Skeletal muscle satellite cell (primary cell): ENCODE measurements around the gene PIK3R4.

ENCODE experiments used
- H3K27me3 ChIP-seq: 2 replicates; pipeline ENCODE4 v1.7.0; 2013; ENCODE audit warnings: low read length; ENCODE audit not compliant: control insufficient read depth, insufficient read depth
- H3K36me3 ChIP-seq: 2 replicates; pipeline ENCODE4 v1.7.0; 2013; ENCODE audit warnings: mild to moderate bottlenecking, control low read depth, low read length; ENCODE audit not compliant: insufficient read depth
- H3K4me1 ChIP-seq: 2 replicates; pipeline ENCODE4 v1.7.0; 2013; ENCODE audit warnings: low read length; ENCODE audit not compliant: control insufficient read depth, insufficient read depth
- H3K4me2 ChIP-seq: 2 replicates; pipeline ENCODE4 v1.7.0; 2013; ENCODE audit warnings: mild to moderate bottlenecking, low read length
- H3K4me3 ChIP-seq: 2 replicates; pipeline ENCODE4 v1.7.0; 2013; ENCODE audit warnings: low read length
- H3K9ac ChIP-seq: 2 replicates; pipeline ENCODE4 v1.7.0; 2013; ENCODE audit warnings: mild to moderate bottlenecking, low read depth, low read length, moderate library complexity
- H3K9me3 ChIP-seq: replicated peaks from 2 replicates; pipeline ENCODE4 v1.7.0; 2013; ENCODE audit warnings: mild to moderate bottlenecking, control low read depth, low read length

Gene PIK3R4

GRCh38 chr3:130656627-130657026 lies 90.0 kb downstream of the PIK3R4 start:
- Histone ChIP-seq H3K36me3 (no peaks in the 10 kb centered on the region), H3K4me1 (peaks cover 10% of the 10 kb centered on the region), H3K4me2 (no peak overlapping the region), H3K9me3 (no peaks in the 10 kb centered on the region), H3K4me3 (no peak overlapping the region), H3K27me3 (no peaks in the 10 kb centered on the region), H3K9ac (no peak overlapping the region)

- H3K9me3 ChIP-seq: no peaks in the 10 kb centered on the region
- peaks cover 10% of the 10 kb centered on the region for H3K4me1 ChIP-seq
- no peak overlapping the region for H3K4me2 ChIP-seq
- no peak overlapping the region for H3K9ac ChIP-seq
- H3K36me3 ChIP-seq: no peaks in the 10 kb centered on the region
- H3K4me3 ChIP-seq: no peak overlapping the region
- H3K27me3 ChIP-seq: no peaks in the 10 kb centered on the region
Measured at GRCh38 chr3:130654921-130655320, 91.7 kb downstream of the PIK3R4 start.

DNA sequence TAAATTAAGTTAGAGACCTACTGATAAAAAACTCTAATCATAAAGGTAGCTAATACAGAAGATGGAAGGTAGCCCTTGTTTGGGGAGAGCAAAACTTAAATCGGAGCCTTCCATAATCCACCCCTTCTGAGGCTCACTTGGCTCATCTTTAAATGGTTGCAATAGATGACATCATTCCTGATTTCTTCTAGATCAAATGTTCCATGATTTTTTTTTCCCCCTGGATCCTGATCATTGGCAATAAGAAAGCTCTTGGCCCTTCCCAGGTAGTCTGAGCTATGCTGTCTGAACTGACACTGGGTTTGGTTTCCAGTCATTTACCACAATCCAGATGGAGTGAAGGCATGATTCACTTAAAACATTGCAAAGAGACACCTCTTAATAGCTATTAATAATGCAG lies 92.5 kb downstream of the PIK3R4 start:
- Histone ChIP-seq H3K9me3 (no peaks in the 10 kb centered on the region), H3K4me3 (no peak overlapping the region)

DNA sequence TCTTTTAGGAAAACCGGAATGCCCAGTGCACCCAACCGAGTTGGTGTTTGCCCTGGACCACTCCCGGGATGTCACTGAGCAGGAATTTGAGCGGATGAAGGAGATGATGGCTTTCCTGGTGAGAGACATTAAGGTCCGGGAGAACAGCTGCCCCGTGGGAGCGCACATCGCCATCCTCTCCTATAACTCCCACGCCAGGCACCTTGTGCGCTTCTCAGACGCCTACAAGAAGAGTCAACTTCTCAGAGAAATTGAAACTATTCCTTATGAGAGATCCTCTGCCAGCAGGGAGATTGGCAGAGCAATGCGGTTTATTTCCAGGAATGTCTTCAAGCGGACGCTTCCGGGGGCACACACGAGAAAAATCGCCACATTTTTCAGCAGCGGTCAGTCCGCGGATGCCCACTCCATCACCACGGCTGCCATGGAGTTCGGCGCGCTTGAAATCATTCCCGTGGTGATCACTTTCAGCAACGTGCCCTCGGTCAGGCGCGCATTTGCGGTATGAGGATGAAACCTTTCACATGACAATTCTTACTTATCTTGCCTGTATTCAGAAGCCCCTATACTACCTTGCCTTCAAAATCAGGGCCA lies 97.5 kb downstream of the PIK3R4 start:
- Histone ChIP-seq H3K4me2 (no peak overlapping the region), H3K27me3 (no peaks in the 10 kb centered on the region), H3K9ac (no peak overlapping the region), H3K9me3 (no peaks in the 10 kb centered on the region), H3K4me1 (no peaks in the 10 kb centered on the region), H3K36me3 (no peaks in the 10 kb centered on the region), H3K4me3 (no peak overlapping the region)

More for the DNA sequence above, 92.5 kb downstream of the PIK3R4 start:
- Histone ChIP-seq H3K9ac (no peak overlapping the region), H3K27me3 (no peaks in the 10 kb centered on the region), H3K4me2 (no peak overlapping the region), H3K4me1 (peaks cover 9% of the 10 kb centered on the region), H3K36me3 (no peaks in the 10 kb centered on the region)

DNA sequence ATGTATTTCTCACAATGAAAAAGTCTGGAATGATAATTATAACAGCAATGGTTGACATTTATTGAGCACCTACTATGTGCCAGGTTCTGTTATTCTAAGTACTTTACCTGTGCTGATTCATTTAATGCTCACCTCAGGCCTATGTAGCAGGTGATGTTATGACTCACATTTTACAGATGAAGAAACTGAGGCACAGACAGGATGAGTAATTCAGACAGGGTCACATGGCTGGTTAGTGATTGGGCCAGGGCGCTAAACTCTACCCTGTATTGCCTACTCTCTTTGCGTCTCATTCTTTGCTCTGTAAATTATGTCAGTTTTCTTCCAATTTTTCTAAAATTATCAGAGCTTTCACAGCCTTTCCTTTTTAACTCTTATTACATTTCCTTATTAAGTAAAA lies 98.3 kb downstream of the PIK3R4 start:
- Histone ChIP-seq H3K36me3 (no peaks in the 10 kb centered on the region), H3K4me2 (no peak overlapping the region), H3K9ac (no peak overlapping the region), H3K9me3 (no peaks in the 10 kb centered on the region), H3K4me1 (no peaks in the 10 kb centered on the region), H3K27me3 (no peaks in the 10 kb centered on the region), H3K4me3 (no peak overlapping the region)

GRCh38 chr3:130645261-130645660 lies 101.4 kb downstream of the PIK3R4 start:
- no peaks in the 10 kb centered on the region for H3K27me3 ChIP-seq
- no peaks in the 10 kb centered on the region for H3K4me1 ChIP-seq
- H3K9me3 ChIP-seq: no peaks in the 10 kb centered on the region
- no peak overlapping the region for H3K9ac ChIP-seq
- no peak overlapping the region for H3K4me2 ChIP-seq
- H3K4me3 ChIP-seq: no peak overlapping the region
- no peaks in the 10 kb centered on the region for H3K36me3 ChIP-seq

GRCh38 chr3:130644628-130645253 lies 101.9 kb downstream of the PIK3R4 start:
- H3K36me3 ChIP-seq: no peaks in the 10 kb centered on the region
- H3K4me1 ChIP-seq: no peaks in the 10 kb centered on the region
- H3K9me3 ChIP-seq: no peaks in the 10 kb centered on the region
- H3K4me2 ChIP-seq: no peak overlapping the region
- no peak overlapping the region for H3K4me3 ChIP-seq
- no peak overlapping the region for H3K9ac ChIP-seq
- H3K27me3 ChIP-seq: no peaks in the 10 kb centered on the region

DNA sequence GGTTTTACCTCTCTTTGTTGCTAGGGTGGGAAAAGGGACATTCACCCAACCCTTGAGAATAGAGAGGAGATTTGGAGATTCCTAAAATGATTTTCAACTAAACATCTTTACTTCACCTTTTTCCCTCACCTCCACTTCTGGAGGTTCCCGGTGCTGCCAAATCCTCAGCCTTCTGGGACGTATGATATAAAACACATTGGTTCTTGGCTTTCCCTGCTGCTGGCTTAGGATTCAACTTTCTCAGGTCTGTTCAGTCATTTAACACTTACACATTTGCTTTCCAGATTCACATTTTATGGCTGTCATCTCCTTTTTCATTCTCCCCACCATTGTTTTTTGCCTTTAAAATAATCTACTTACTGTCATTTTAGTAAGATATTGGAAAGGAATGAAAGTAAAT lies 106.6 kb downstream of the PIK3R4 start:
- Histone ChIP-seq H3K4me2 (no peak overlapping the region), H3K9ac (no peak overlapping the region), H3K27me3 (no peaks in the 10 kb centered on the region), H3K4me3 (no peak overlapping the region), H3K36me3 (no peaks in the 10 kb centered on the region), H3K9me3 (no peaks in the 10 kb centered on the region), H3K4me1 (no peaks in the 10 kb centered on the region)

GRCh38 chr3:130636480-130637234 lies 110.0 kb downstream of the PIK3R4 start:
- Histone ChIP-seq H3K9ac (no peak overlapping the region), H3K4me1 (no peaks in the 10 kb centered on the region), H3K4me2 (no peak overlapping the region), H3K9me3 (no peaks in the 10 kb centered on the region), H3K36me3 (no peaks in the 10 kb centered on the region), H3K27me3 (no peaks in the 10 kb centered on the region), H3K4me3 (no peak overlapping the region)

DNA sequence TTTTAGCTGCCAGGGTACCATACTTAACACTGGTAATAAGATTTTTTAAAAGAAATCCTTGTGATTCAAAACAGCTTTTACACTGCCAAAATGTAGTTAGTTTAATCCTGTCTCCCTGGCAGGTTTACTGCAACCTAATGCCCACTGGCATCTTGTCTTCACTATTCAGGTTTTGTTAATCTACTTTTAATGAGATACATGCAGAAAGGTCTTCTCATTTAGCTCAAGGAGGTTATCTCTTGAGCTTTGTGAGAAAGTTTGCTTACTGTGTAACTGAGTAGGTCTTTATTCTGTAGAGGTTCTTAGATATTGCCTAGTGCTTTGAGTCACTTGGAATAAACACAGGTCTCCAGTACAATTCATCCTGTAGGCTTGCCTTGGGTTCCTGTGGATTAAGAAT lies 110.7 kb downstream of the PIK3R4 start:
- Histone ChIP-seq H3K4me1 (no peaks in the 10 kb centered on the region), H3K4me3 (no peak overlapping the region), H3K9ac (no peak overlapping the region), H3K4me2 (no peak overlapping the region), H3K9me3 (no peaks in the 10 kb centered on the region), H3K27me3 (no peaks in the 10 kb centered on the region), H3K36me3 (no peaks in the 10 kb centered on the region)

- no peaks in the 10 kb centered on the region for H3K36me3 ChIP-seq
- no peaks in the 10 kb centered on the region for H3K9me3 ChIP-seq
- H3K9ac ChIP-seq: no peak overlapping the region
- no peaks in the 10 kb centered on the region for H3K4me1 ChIP-seq
- H3K4me2 ChIP-seq: no peak overlapping the region
- H3K27me3 ChIP-seq: no peaks in the 10 kb centered on the region
- no peak overlapping the region for H3K4me3 ChIP-seq
Measured at GRCh38 chr3:130635285-130635684, 111.3 kb downstream of the PIK3R4 start.
